NB4 (cell line): Measurements from ENCODE around the gene RPP25.

Experiments
- CTCF ChIP-seq: IDR thresholded peaks from one replicate; pipeline ENCODE4 v1.5.1; 2012; ENCODE audit warnings: low read depth, low read length
- POLR2A ChIP-seq: IDR thresholded peaks from 2 replicates; pipeline ENCODE4 v1.6.1; 2011; ENCODE audit warnings: mild to moderate bottlenecking; ENCODE audit not compliant: insufficient read length; ENCODE audit errors: extremely low read depth
- TF ChIP-seq, protein P1 (sequence below): IDR thresholded peaks from 2 replicates; pipeline ENCODE4 v1.6.1; 2011; ENCODE audit warnings: low read depth, low read length

DNA sequence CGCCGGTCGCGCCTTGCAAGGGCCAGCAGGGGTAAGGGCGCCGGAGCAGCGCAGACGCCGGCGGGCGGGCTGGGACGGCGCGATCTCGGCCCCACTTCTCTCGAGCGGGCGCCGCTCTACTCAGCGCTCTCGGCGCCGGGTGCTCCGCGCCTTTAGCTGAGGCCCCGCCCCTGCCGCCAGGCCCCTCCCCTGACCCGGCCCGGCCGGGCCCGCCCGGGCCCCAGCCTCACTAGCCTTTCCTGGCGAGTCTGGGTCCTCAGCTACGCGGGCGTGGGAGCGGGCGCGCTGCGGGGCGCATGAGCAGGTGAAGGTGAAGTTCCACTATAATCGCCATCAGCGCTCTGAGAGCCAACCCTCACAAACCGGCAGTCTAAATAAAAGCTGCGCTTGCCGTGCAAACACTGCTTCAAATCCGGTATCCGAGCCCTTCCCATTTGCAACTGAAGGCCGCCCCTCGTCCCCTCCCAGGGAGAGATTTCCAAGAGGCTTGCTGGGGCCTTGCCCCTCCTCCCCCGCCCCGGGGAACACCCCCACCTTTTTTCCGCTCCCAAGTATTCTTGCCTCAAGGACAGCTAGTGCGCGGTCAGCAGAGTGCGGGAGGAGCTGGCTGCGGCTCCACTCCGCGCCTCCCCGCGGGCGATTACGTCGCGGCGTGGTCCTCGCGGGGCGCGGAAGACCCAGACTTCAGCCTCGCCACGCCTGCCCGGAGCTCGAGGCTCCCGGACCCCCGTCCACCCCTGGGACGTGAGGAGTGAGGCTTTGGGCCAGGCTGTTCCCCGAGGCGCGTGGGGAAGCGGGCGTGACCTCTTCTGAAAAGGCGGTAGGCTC is at the start of gene RPP25:
- TF ChIP-seq CTCF (no peak), POLR2A (no peak)
- TF ChIP-seq, protein P1, sequence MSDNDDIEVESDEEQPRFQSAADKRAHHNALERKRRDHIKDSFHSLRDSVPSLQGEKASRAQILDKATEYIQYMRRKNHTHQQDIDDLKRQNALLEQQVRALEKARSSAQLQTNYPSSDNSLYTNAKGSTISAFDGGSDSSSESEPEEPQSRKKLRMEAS = no peak
